ENCODE results near the gene ADAMTSL1. TPM values are rescaled to one million over a fixed set of nuclear protein-coding genes. Genes with fewer than 3 reads are reported as not detected.

The ADAMTSL1 gene
- total and polyA plus RNA-seq, 2 of the 13 experiments (the other 11 are each of a cell fraction or from before 2014, with no cell fraction given): not detected

DNA sequence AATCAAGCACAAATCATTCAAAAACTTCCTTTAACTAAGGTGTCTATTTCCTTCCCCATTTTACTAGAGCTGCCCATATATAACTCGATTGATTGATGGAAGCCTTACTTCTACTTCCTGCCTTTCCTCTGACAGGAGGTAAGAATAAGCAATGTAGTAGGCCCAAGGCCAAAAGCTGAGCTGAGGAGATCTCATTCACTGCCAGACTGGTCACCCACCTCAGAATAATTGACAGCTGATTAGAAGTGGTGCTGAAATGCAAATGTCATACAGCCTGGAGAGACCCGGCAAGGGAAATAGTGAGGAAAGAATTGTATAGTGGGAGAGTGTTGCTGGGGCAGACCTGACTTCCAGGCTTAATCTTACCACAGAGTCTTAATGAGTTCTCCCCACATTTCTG is 319.2 kb downstream of the ADAMTSL1 start:
- in situ Hi-C loops (cut with HindIII; ENCODE audit: extremely low pct_ligation_motif_present, low pct_unique_long_range_greater_than_20kb): no loop called here
- POLR2A ChIA-PET: no interaction called here
- ATAC-seq (no peak), DNase-seq (ENCODE audit: low spot score) (no peak), FAIRE-seq (no peak)
- no peaks in the 10 kb centered on the region for H3K4me1 ChIP-seq (ENCODE audit: insufficient read depth, low read length)
- no peak overlapping the region for H3K4me3 ChIP-seq (replicated peaks in 1 of 3; ENCODE audit: insufficient read depth in 1 of 3, low read depth in 2 of 3, low read length in 3 of 3)
- BruUV-seq (replicated peaks): no TSS peak
- H3K9ac ChIP-seq (ENCODE audit: insufficient read depth, low read depth, low read length): no peak overlapping the region
- H4K20me1 ChIP-seq (ENCODE audit: insufficient read depth, low read length): no peaks in the 10 kb centered on the region
- no peak overlapping the region for H3K27ac ChIP-seq (ENCODE audit: extremely low read length, insufficient read depth, low read length)
- intact Hi-C loops (cut with micrococcal nuclease; ENCODE audit: unreplicated experiment): loop anchor here (10.0 kb wide), 1 partner anchor 232 kb away; no protein-coding TSS in a partner anchor
- H2AFZ ChIP-seq (ENCODE audit: low read length): no peak overlapping the region
- TF ChIP-seq AHR (CRISPR knock-in tag; IDR thresholded peaks at IDR 0.05): no peak
- TF ChIP-seq, protein P1, sequence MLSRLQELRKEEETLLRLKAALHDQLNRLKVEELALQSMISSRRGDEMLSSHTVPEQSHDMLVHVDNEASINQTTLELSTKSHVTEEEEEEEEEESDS (CRISPR knock-in tag; IDR thresholded peaks at IDR 0.05; ENCODE audit: borderline replicate concordance): no peak
- TF ChIP-seq JARID2 (CRISPR knock-in tag; IDR thresholded peaks at IDR 0.05; ENCODE audit: insufficient replicate concordance): no peak
- TF ChIP-seq, protein P2, sequence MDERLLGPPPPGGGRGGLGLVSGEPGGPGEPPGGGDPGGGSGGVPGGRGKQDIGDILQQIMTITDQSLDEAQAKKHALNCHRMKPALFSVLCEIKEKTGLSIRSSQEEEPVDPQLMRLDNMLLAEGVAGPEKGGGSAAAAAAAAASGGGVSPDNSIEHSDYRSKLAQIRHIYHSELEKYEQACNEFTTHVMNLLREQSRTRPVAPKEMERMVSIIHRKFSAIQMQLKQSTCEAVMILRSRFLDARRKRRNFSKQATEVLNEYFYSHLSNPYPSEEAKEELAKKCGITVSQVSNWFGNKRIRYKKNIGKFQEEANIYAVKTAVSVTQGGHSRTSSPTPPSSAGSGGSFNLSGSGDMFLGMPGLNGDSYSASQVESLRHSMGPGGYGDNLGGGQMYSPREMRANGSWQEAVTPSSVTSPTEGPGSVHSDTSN (CRISPR knock-in tag; IDR thresholded peaks at IDR 0.05): no peak
- TF ChIP-seq ZBTB2 (CRISPR knock-in tag; IDR thresholded peaks at IDR 0.05; ENCODE audit: low read depth): no peak
- TF ChIP-seq SP1 (IDR thresholded peaks at IDR 0.05): no peak
- TF ChIP-seq SP1 (CRISPR knock-in tag; IDR thresholded peaks at IDR 0.05): no peak
- TF ChIP-seq ZNF17 (CRISPR knock-in tag; IDR thresholded peaks at IDR 0.05): no peak
- no peak for TF ChIP-seq RNF2 (conservative IDR thresholded peaks at IDR 0.05; ENCODE audit: low read depth)
- TF ChIP-seq, protein P3, sequence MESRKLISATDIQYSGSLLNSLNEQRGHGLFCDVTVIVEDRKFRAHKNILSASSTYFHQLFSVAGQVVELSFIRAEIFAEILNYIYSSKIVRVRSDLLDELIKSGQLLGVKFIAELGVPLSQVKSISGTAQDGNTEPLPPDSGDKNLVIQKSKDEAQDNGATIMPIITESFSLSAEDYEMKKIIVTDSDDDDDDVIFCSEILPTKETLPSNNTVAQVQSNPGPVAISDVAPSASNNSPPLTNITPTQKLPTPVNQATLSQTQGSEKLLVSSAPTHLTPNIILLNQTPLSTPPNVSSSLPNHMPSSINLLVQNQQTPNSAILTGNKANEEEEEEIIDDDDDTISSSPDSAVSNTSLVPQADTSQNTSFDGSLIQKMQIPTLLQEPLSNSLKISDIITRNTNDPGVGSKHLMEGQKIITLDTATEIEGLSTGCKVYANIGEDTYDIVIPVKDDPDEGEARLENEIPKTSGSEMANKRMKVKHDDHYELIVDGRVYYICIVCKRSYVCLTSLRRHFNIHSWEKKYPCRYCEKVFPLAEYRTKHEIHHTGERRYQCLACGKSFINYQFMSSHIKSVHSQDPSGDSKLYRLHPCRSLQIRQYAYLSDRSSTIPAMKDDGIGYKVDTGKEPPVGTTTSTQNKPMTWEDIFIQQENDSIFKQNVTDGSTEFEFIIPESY (CRISPR knock-in tag; IDR thresholded peaks at IDR 0.05): no peak
- no peak for TF ChIP-seq ZFP90 (CRISPR knock-in tag; IDR thresholded peaks at IDR 0.05; ENCODE audit: borderline replicate concordance)
- TF ChIP-seq CC2D1A (CRISPR knock-in tag; IDR thresholded peaks at IDR 0.05): no peak
- TF ChIP-seq ZNF546 (CRISPR knock-in tag; conservative IDR thresholded peaks at IDR 0.05): no peak
- no peak for TF ChIP-seq ZNF260 (CRISPR knock-in tag; IDR thresholded peaks at IDR 0.05; ENCODE audit: borderline replicate concordance, low read depth)
- TF ChIP-seq MAFK (conservative IDR thresholded peaks at IDR 0.05 in 1 of 2, IDR thresholded peaks at IDR 0.05 in 1 of 2; ENCODE audit: low read length in 2 of 2): no peak
- no peak for TF ChIP-seq ZNF251 (CRISPR knock-in tag; IDR thresholded peaks at IDR 0.05)
- no peak for TF ChIP-seq KDM5A (IDR thresholded peaks at IDR 0.05; ENCODE audit: borderline replicate concordance, low read length)
- no peak for TF ChIP-seq ZNF343 (CRISPR knock-in tag; IDR thresholded peaks at IDR 0.05)
- TF ChIP-seq ZNF572 (CRISPR knock-in tag; IDR thresholded peaks at IDR 0.05): no peak
- CTCF ChIA-PET (ENCODE audit: low intra/inter-chr PET ratio, low total read pairs): no interaction called here
- no peaks in the 10 kb centered on the region; a peak in 1 of 5 replicates for H3K27me3 ChIP-seq (ENCODE audit: control insufficient read depth in 1 of 2, insufficient read depth in 2 of 2, low read length in 2 of 2)
- H3K4me2 ChIP-seq (ENCODE audit: low read depth, low read length): no peak overlapping the region
- no peaks in the 10 kb centered on the region for H3K9me3 ChIP-seq (ENCODE audit: low read length)
- H3K79me2 ChIP-seq (ENCODE audit: insufficient read depth, low read length): no peaks in the 10 kb centered on the region
- H3K36me3 ChIP-seq (replicated peaks in 1 of 2; ENCODE audit: control insufficient read depth in 1 of 2, insufficient read depth in 2 of 2, low read length in 2 of 2): no peaks in the 10 kb centered on the region
- WGBS (ENCODE audit: low lambda C conversion rate): 0% methylated on average over 2 of the region's 2 CpGs

Measured in HepG2 (cell line).